ENCODE results near the gene PPARGC1A.

DNA sequence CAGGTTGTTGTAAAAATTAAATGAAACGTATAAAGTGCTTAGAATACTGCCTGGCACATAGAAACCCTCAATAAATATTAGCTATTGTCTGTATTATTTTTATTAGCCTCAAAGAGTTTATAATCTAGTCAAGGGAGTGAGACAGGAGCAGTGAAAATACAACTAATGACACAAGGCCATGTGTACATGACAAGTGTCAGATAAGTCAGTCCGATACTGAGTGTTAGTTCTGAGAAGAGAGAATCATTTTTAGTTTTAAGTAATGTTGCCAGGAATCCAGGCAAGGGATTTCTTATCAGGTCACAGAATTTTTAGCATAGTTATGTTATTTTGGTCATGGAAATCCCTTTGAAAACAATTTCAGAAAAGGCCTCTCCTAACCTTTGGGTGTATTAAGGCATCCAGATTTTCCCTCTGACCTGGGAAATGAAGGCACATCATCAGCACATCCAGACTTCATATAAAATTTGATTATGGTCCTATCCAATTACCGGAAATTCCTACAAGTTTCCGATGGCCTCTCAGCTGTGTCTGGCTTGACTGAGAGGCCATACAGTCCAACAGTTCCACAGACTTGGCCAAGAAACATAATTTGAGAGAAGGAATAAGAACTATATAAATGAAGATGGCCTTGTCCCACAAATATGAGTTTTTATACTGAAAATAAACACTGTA lies 35.7 kb downstream of the PPARGC1A start:
- TF ChIP-seq, protein P1, sequence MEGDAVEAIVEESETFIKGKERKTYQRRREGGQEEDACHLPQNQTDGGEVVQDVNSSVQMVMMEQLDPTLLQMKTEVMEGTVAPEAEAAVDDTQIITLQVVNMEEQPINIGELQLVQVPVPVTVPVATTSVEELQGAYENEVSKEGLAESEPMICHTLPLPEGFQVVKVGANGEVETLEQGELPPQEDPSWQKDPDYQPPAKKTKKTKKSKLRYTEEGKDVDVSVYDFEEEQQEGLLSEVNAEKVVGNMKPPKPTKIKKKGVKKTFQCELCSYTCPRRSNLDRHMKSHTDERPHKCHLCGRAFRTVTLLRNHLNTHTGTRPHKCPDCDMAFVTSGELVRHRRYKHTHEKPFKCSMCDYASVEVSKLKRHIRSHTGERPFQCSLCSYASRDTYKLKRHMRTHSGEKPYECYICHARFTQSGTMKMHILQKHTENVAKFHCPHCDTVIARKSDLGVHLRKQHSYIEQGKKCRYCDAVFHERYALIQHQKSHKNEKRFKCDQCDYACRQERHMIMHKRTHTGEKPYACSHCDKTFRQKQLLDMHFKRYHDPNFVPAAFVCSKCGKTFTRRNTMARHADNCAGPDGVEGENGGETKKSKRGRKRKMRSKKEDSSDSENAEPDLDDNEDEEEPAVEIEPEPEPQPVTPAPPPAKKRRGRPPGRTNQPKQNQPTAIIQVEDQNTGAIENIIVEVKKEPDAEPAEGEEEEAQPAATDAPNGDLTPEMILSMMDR (IDR thresholded peaks at IDR 0.05; ENCODE audit: low read depth, low read length, missing input control): no peak
- TF ChIP-seq TAF1 (conservative IDR thresholded peaks at IDR 0.05): no peak
- TF ChIP-seq HNF4A (conservative IDR thresholded peaks at IDR 0.05): no peak
- no peak for TF ChIP-seq SP1 (IDR thresholded peaks at IDR 0.05)
- TF ChIP-seq, protein P2, sequence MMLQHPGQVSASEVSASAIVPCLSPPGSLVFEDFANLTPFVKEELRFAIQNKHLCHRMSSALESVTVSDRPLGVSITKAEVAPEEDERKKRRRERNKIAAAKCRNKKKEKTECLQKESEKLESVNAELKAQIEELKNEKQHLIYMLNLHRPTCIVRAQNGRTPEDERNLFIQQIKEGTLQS (IDR thresholded peaks at IDR 0.05): no peak
- TF ChIP-seq, protein P3, sequence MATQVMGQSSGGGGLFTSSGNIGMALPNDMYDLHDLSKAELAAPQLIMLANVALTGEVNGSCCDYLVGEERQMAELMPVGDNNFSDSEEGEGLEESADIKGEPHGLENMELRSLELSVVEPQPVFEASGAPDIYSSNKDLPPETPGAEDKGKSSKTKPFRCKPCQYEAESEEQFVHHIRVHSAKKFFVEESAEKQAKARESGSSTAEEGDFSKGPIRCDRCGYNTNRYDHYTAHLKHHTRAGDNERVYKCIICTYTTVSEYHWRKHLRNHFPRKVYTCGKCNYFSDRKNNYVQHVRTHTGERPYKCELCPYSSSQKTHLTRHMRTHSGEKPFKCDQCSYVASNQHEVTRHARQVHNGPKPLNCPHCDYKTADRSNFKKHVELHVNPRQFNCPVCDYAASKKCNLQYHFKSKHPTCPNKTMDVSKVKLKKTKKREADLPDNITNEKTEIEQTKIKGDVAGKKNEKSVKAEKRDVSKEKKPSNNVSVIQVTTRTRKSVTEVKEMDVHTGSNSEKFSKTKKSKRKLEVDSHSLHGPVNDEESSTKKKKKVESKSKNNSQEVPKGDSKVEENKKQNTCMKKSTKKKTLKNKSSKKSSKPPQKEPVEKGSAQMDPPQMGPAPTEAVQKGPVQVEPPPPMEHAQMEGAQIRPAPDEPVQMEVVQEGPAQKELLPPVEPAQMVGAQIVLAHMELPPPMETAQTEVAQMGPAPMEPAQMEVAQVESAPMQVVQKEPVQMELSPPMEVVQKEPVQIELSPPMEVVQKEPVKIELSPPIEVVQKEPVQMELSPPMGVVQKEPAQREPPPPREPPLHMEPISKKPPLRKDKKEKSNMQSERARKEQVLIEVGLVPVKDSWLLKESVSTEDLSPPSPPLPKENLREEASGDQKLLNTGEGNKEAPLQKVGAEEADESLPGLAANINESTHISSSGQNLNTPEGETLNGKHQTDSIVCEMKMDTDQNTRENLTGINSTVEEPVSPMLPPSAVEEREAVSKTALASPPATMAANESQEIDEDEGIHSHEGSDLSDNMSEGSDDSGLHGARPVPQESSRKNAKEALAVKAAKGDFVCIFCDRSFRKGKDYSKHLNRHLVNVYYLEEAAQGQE (IDR thresholded peaks at IDR 0.05): no peak
- no peak for TF ChIP-seq RXRA (IDR thresholded peaks at IDR 0.05)
- TF ChIP-seq JUND (IDR thresholded peaks at IDR 0.05): no peak

Measured in liver (tissue), 3 donors.